ENCODE results near the gene CSNK1G2.

CSNK1G2 gene

DNA sequence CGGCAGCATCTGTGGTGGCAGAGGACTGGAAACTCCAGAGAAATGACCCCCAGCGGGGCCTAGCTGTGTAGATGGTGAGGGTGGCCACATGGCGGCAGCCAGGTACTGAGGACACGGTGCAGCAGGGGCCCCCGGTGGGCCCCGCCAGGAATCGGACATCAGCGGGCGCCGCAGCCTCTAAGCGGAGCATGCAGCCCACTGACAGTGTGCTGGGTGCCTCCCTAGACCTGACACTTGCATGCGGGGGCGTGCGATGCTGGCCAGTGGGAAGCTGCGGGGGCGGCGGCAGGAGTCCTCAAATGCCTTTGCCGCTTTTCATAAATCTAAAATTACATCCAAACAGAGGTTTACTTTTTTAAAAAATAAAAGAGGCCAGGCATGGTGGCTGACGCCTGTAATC is 19.6 kb upstream of the CSNK1G2 start:
- ChIA-PET POLR2A (no interaction called here), CTCF (no interaction called here)
- DNase-seq (ENCODE audit: extremely low spot score), result no peak
- TF ChIP-seq NFRKB (IDR thresholded peaks at IDR 0.05) (no peak), HDGF (IDR thresholded peaks at IDR 0.05; ENCODE audit: borderline replicate concordance) (no peak), LEF1 (IDR thresholded peaks at IDR 0.05; ENCODE audit: borderline replicate concordance) (no peak), L3MBTL2 (conservative IDR thresholded peaks at IDR 0.05) (no peak), BHLHE40 (IDR thresholded peaks at IDR 0.05; ENCODE audit: borderline replicate concordance) (no peak), ELF4 (IDR thresholded peaks at IDR 0.05) (no peak), ZNF384 (IDR thresholded peaks at IDR 0.05) (no peak)

DNA sequence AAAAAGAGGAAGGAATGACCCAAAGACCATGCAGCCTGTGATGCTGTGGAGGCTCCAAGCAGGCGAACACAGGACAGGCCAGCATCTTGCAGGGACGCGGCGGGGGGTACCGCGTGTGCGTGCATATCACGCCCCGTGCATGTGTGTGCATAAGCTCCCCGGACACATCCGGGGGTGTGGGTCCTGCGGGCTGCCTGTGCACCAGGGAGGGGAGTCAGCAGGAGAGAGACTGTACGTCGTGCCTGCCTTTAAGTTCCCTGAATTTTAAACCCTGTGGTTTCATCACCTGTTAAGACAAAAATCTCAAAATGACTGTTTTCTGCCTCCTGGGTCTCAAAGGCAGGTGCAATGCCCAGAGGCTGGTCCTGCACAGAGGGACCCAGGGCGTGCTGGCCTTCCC is 19.1 kb upstream of the CSNK1G2 start:
- DNase-seq (ENCODE audit: extremely low spot score), result no peak
- TF ChIP-seq TARDBP (IDR thresholded peaks at IDR 0.05), result no peak
- TF ChIP-seq ZNF384 (IDR thresholded peaks at IDR 0.05), result no peak
- no peak for TF ChIP-seq FOXK2 (IDR thresholded peaks at IDR 0.05)
- no peak for TF ChIP-seq HDGF (IDR thresholded peaks at IDR 0.05; ENCODE audit: borderline replicate concordance)
- no peak for TF ChIP-seq ARNT (IDR thresholded peaks at IDR 0.05)
- TF ChIP-seq ELF4 (IDR thresholded peaks at IDR 0.05), result no peak
- TF ChIP-seq SUZ12 (IDR thresholded peaks at IDR 0.05), result no peak
- TF ChIP-seq FOXA1 (IDR thresholded peaks at IDR 0.05), result no peak
- TF ChIP-seq, protein P1, sequence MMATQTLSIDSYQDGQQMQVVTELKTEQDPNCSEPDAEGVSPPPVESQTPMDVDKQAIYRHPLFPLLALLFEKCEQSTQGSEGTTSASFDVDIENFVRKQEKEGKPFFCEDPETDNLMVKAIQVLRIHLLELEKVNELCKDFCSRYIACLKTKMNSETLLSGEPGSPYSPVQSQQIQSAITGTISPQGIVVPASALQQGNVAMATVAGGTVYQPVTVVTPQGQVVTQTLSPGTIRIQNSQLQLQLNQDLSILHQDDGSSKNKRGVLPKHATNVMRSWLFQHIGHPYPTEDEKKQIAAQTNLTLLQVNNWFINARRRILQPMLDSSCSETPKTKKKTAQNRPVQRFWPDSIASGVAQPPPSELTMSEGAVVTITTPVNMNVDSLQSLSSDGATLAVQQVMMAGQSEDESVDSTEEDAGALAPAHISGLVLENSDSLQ (IDR thresholded peaks at IDR 0.05), result no peak
- no peak for TF ChIP-seq CTBP1 (IDR thresholded peaks at IDR 0.05; ENCODE audit: borderline replicate concordance)
- no peak for TF ChIP-seq BHLHE40 (IDR thresholded peaks at IDR 0.05; ENCODE audit: borderline replicate concordance)
- TF ChIP-seq SP1 (IDR thresholded peaks at IDR 0.05), result no peak
- TF ChIP-seq NFRKB (IDR thresholded peaks at IDR 0.05), result no peak
- TF ChIP-seq FOXM1 (IDR thresholded peaks at IDR 0.05; ENCODE audit: borderline replicate concordance), result no peak
- TF ChIP-seq L3MBTL2 (conservative IDR thresholded peaks at IDR 0.05), result no peak
- TF ChIP-seq LEF1 (IDR thresholded peaks at IDR 0.05; ENCODE audit: borderline replicate concordance), result no peak
- ChIA-PET CTCF (no interaction called here), POLR2A (no interaction called here)

DNA sequence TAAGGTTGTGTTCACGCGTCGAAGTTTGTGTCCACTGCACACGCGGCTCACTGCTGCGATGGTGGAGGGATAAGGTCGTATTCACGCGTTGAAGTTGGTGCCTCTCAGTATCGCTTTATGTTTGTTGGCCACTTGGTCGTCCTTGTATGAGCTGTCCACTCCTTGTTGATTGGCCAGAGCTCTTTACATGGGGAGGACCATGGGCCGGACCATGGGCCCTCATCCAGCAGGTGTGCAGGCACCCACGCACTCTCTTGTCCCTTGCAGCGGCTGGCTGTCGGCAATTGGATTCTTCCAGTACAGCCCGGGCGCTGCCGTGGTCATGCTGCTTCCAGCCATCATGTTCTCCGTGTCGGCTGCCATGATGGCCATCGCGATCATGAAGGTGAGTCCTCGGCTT is 18.2 kb upstream of the CSNK1G2 start:
- no peak for TF ChIP-seq ZNF384 (IDR thresholded peaks at IDR 0.05)
- no peak for TF ChIP-seq BHLHE40 (IDR thresholded peaks at IDR 0.05; ENCODE audit: borderline replicate concordance)
- no peak for TF ChIP-seq SP1 (IDR thresholded peaks at IDR 0.05)
- TF ChIP-seq HDGF (IDR thresholded peaks at IDR 0.05; ENCODE audit: borderline replicate concordance), result no peak
- TF ChIP-seq ARNT (IDR thresholded peaks at IDR 0.05), result no peak
- TF ChIP-seq, protein P1 (IDR thresholded peaks at IDR 0.05), result no peak
- TF ChIP-seq FOXA1 (IDR thresholded peaks at IDR 0.05), result no peak
- TF ChIP-seq FOXK2 (IDR thresholded peaks at IDR 0.05), result no peak
- no peak for TF ChIP-seq TARDBP (IDR thresholded peaks at IDR 0.05)
- TF ChIP-seq ELF4 (IDR thresholded peaks at IDR 0.05), result no peak
- no peak for TF ChIP-seq LEF1 (IDR thresholded peaks at IDR 0.05; ENCODE audit: borderline replicate concordance)
- TF ChIP-seq SUZ12 (IDR thresholded peaks at IDR 0.05), result no peak
- no peak for TF ChIP-seq L3MBTL2 (conservative IDR thresholded peaks at IDR 0.05)
- no peak for TF ChIP-seq FOXM1 (IDR thresholded peaks at IDR 0.05; ENCODE audit: borderline replicate concordance)
- no peak for TF ChIP-seq CTBP1 (IDR thresholded peaks at IDR 0.05; ENCODE audit: borderline replicate concordance)
- TF ChIP-seq NFRKB (IDR thresholded peaks at IDR 0.05), result no peak
- ChIA-PET POLR2A (no interaction called here), CTCF (no interaction called here)
- no peak for DNase-seq (ENCODE audit: extremely low spot score)

DNA sequence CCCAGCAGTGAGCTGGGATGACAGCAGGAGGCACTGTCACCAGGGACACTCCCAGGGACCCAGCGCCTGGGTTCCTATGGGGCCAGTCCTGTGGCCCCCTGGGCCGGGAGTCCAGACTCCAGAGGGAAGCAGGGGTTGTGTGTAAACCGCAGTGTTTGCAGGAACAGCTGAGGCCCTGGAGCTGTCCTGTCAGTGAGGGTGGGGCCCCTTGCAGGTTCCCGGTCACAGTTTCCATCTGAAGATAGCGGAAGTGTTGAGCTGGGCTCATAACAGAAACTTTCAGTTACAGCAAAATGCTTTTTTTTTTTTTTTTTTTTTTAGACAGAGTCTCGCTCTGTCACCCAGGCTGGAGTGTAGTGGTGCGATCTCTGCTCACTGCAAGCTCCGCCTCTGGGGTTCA is 17.7 kb upstream of the CSNK1G2 start:
- CTCF ChIA-PET, result no interaction called here
- no peak for DNase-seq (ENCODE audit: extremely low spot score)
- TF ChIP-seq LEF1 (IDR thresholded peaks at IDR 0.05; ENCODE audit: borderline replicate concordance) (no peak), ELF4 (IDR thresholded peaks at IDR 0.05) (no peak)
- POLR2A ChIA-PET, result no interaction called here

DNA sequence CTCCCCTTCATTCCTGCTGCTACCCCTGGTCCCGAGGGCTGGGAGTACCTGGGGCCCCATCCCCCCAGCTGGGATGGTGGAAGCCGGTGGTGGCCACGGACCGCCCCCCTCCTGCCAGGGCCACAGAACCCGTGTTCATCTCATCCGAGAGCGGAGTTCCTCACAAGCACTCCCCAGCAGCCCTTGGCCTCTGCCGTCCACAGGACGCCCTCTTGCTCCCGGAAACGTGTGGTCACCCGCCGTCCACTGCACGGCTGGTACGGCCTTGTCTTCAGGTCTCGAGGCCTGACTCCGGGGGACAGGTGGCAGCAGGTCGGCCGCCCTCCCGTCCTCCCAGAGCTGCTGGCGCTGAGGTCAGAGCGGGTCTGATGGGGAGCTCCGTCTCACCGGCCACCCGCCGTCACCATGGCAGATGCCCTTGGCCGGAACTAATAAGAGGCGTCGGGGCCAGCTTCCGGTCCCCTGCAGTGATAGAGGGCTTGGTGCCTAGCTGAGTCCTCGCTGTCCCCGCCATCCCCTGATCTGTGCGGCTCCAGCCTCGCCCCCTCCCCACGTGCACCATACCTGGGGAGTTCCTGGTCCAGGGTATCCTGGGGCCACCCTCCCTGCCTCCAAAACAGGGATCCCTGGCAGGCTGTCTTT is 16.5 kb upstream of the CSNK1G2 start:
- CTCF ChIA-PET, result no interaction called here
- TF ChIP-seq FOXA1 (IDR thresholded peaks at IDR 0.05) (no peak), FOXK2 (IDR thresholded peaks at IDR 0.05) (no peak), ZNF384 (IDR thresholded peaks at IDR 0.05) (no peak), FOXM1 (IDR thresholded peaks at IDR 0.05; ENCODE audit: borderline replicate concordance) (no peak), SP1 (IDR thresholded peaks at IDR 0.05) (no peak), LEF1 (IDR thresholded peaks at IDR 0.05; ENCODE audit: borderline replicate concordance) (no peak), ARNT (IDR thresholded peaks at IDR 0.05) (no peak), L3MBTL2 (conservative IDR thresholded peaks at IDR 0.05) (no peak), CTBP1 (IDR thresholded peaks at IDR 0.05; ENCODE audit: borderline replicate concordance) (no peak), NFRKB (IDR thresholded peaks at IDR 0.05) (no peak), HDGF (IDR thresholded peaks at IDR 0.05; ENCODE audit: borderline replicate concordance) (no peak), SUZ12 (IDR thresholded peaks at IDR 0.05) (no peak), BHLHE40 (IDR thresholded peaks at IDR 0.05; ENCODE audit: borderline replicate concordance) (no peak), TARDBP (IDR thresholded peaks at IDR 0.05) (no peak), ELF4 (IDR thresholded peaks at IDR 0.05) (no peak)
- TF ChIP-seq, protein P1 (IDR thresholded peaks at IDR 0.05), result no peak
- POLR2A ChIA-PET, result no interaction called here
- no peak for DNase-seq (ENCODE audit: extremely low spot score)

DNA sequence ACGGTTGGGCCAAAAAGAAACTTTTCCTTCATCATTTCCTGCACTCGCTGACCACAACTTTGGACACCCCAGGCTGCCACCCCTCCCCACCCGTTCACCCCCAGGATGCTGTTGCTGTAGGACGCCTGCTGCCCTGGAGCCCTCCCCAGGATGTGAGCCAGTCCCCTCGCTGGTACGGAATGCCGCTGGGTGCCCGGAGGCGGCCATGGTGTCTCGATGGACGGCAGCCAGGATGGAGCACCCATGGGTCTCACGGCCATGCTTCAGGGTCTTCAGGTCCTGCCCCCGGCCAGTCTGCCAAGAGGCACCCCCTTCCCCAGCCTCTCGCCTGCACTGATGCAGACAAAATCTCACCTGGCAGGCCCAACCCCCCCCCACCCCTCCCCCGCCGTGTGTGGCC is 15.4 kb upstream of the CSNK1G2 start:
- CTCF ChIA-PET, result no interaction called here
- POLR2A ChIA-PET, result no interaction called here
- DNase-seq (ENCODE audit: extremely low spot score), result no peak
- no peak for TF ChIP-seq ELF4 (IDR thresholded peaks at IDR 0.05)
- TF ChIP-seq FOXA1 (IDR thresholded peaks at IDR 0.05), result no peak
- TF ChIP-seq, protein P1 (IDR thresholded peaks at IDR 0.05), result no peak
- no peak for TF ChIP-seq HDGF (IDR thresholded peaks at IDR 0.05; ENCODE audit: borderline replicate concordance)
- no peak for TF ChIP-seq FOXK2 (IDR thresholded peaks at IDR 0.05)
- TF ChIP-seq SP1 (IDR thresholded peaks at IDR 0.05), result no peak
- no peak for TF ChIP-seq ARNT (IDR thresholded peaks at IDR 0.05)
- TF ChIP-seq LEF1 (IDR thresholded peaks at IDR 0.05; ENCODE audit: borderline replicate concordance), result no peak
- TF ChIP-seq L3MBTL2 (conservative IDR thresholded peaks at IDR 0.05), result no peak
- no peak for TF ChIP-seq SUZ12 (IDR thresholded peaks at IDR 0.05)
